MM.1S (cell line): ENCODE measurements around the gene CTU1.

Experiments
- DNase-seq: peaks from one replicate; pipeline ENCODE4 v3.0.0-alpha.2; 2015
- H2AFZ ChIP-seq: fragments of 300-600 bp; sonication (generic); 2 replicates; pipeline ENCODE4 v1.6.0; 2016; ENCODE audit warnings: antibody characterized with exemption, low read length
- H3F3A ChIP-seq: fragments of 300-600 bp; sonication (generic); 2 replicates; pipeline ENCODE4 v1.6.1; 2016; ENCODE audit warnings: mild to moderate bottlenecking, antibody characterized with exemption, low read length, moderate library complexity, mixed read lengths; ENCODE audit not compliant: insufficient read depth
- H3K27ac ChIP-seq: fragments of 300-600 bp; sonication (generic); 2 replicates; pipeline ENCODE4 v1.5.1; 2016; ENCODE audit warnings: mild to moderate bottlenecking, low read length
- H3K27me3 ChIP-seq: fragments of 300-600 bp; sonication (generic); replicated peaks from 2 replicates; pipeline ENCODE4 v1.6.0; 2016; ENCODE audit warnings: low read length; ENCODE audit not compliant: insufficient read depth
- H3K36me3 ChIP-seq: fragments of 300-600 bp; sonication (generic); replicated peaks from 2 replicates; pipeline ENCODE4 v1.6.1; 2016; ENCODE audit warnings: mild to moderate bottlenecking, low read length, mixed read lengths; ENCODE audit not compliant: insufficient read depth
- H3K4me1 ChIP-seq: fragments of 300-600 bp; sonication (generic); 2 replicates; pipeline ENCODE4 v1.6.1; 2016; ENCODE audit warnings: low read length, mixed read lengths
- H3K4me2 ChIP-seq: fragments of 300-600 bp; sonication (generic); 2 replicates; pipeline ENCODE4 v1.6.0; 2016; ENCODE audit warnings: low read depth, low read length
- H3K4me3 ChIP-seq: fragments of 300-600 bp; sonication (generic); 2 replicates; pipeline ENCODE4 v1.5.1; 2016; ENCODE audit warnings: low read length, mixed read lengths
- H3K79me2 ChIP-seq: fragments of 300-600 bp; sonication (generic); 2 replicates; pipeline ENCODE4 v1.6.1; 2016; ENCODE audit warnings: mixed run types, low read length, mixed read lengths
- H3K9ac ChIP-seq: fragments of 300-600 bp; sonication (generic); 2 replicates; pipeline ENCODE4 v1.6.1; 2016; ENCODE audit warnings: low read length, mixed read lengths
- H3K9me2 ChIP-seq: fragments of 300-600 bp; sonication (generic); replicated peaks from 2 replicates; pipeline ENCODE4 v1.6.1; 2016; ENCODE audit warnings: mild to moderate bottlenecking, low read length, mixed read lengths; ENCODE audit not compliant: insufficient read depth
- H3K9me3 ChIP-seq: fragments of 300-600 bp; sonication (generic); replicated peaks from 2 replicates; pipeline ENCODE4 v1.6.1; 2016; ENCODE audit warnings: mild to moderate bottlenecking, low read length, mixed read lengths; ENCODE audit not compliant: insufficient read depth
- H4K20me1 ChIP-seq: fragments of 300-600 bp; sonication (generic); 2 replicates; pipeline ENCODE4 v1.6.1; 2016; ENCODE audit warnings: mild to moderate bottlenecking, low read length, moderate library complexity, mixed read lengths; ENCODE audit not compliant: insufficient read depth
- CTCF ChIP-seq: fragments of 300-600 bp; sonication (generic); IDR thresholded peaks from 2 replicates; pipeline ENCODE4 v1.5.1; 2016; ENCODE audit warnings: antibody characterized with exemption, low read length, mixed read lengths
- EZH2 ChIP-seq: fragments of 300-600 bp; sonication (generic); optimal IDR thresholded peaks from 2 replicates; pipeline ENCODE3; 2017; ENCODE audit warnings: low read depth, mild to moderate bottlenecking, antibody characterized with exemption, low read length, mixed read lengths
- EZH2phosphoT487 ChIP-seq: fragments of 300-600 bp; sonication (generic); IDR thresholded peaks from 2 replicates; pipeline ENCODE4 v1.6.1; 2018; ENCODE audit warnings: antibody characterized with exemption, low read length

Gene CTU1

GRCh38 chr19:51079481-51080110 lies 28.6 kb downstream of the CTU1 start:
- H3K27me3 ChIP-seq = peaks cover 31% of the 10 kb centered on the region
- no peak for DNase-seq
- H3K27ac ChIP-seq = no peak overlapping the region
- H3F3A ChIP-seq = no peaks in the 10 kb centered on the region
- no peaks in the 10 kb centered on the region for H3K9me2 ChIP-seq
- no peak overlapping the region for H2AFZ ChIP-seq
- H3K79me2 ChIP-seq = no peaks in the 10 kb centered on the region
- TF ChIP-seq CTCF (no peak), EZH2phosphoT487 (no peak), EZH2 (no peak)
- H3K4me3 ChIP-seq = no peak overlapping the region
- no peak overlapping the region for H3K9ac ChIP-seq
- no peaks in the 10 kb centered on the region for H3K36me3 ChIP-seq
- no peaks in the 10 kb centered on the region for H4K20me1 ChIP-seq
- H3K4me2 ChIP-seq = no peak overlapping the region
- H3K4me1 ChIP-seq = no peaks in the 10 kb centered on the region
- H3K9me3 ChIP-seq = no peaks in the 10 kb centered on the region

GRCh38 chr19:51078731-51079130 lies 29.5 kb downstream of the CTU1 start:
- no peak for DNase-seq

GRCh38 chr19:51078104-51078503 lies 30.1 kb downstream of the CTU1 start:
- Histone ChIP-seq H3K79me2 (no peaks in the 10 kb centered on the region), H3K9me2 (no peaks in the 10 kb centered on the region), H3K36me3 (no peaks in the 10 kb centered on the region), H3F3A (no peaks in the 10 kb centered on the region), H3K9me3 (no peaks in the 10 kb centered on the region), H3K27me3 (peaks cover 33% of the 10 kb centered on the region), H4K20me1 (no peaks in the 10 kb centered on the region), H3K27ac (no peak overlapping the region), H2AFZ (no peak overlapping the region), H3K4me2 (no peak overlapping the region), H3K9ac (no peak overlapping the region), H3K4me3 (no peak overlapping the region), H3K4me1 (no peaks in the 10 kb centered on the region)
- no peak for DNase-seq
- no peak for TF ChIP-seq EZH2
- no peak for TF ChIP-seq CTCF
- no peak for TF ChIP-seq EZH2phosphoT487

More at GRCh38 chr19:51078731-51079130, 29.5 kb downstream of the CTU1 start:
- Histone ChIP-seq H3K9me2 (no peaks in the 10 kb centered on the region), H3K27me3 (peaks cover 33% of the 10 kb centered on the region), H3K79me2 (no peaks in the 10 kb centered on the region), H3K27ac (no peak overlapping the region), H3K9me3 (no peaks in the 10 kb centered on the region), H3K4me1 (no peaks in the 10 kb centered on the region), H3F3A (no peaks in the 10 kb centered on the region), H2AFZ (no peak overlapping the region), H3K9ac (no peak overlapping the region), H4K20me1 (no peaks in the 10 kb centered on the region), H3K4me3 (no peak overlapping the region), H3K4me2 (no peak overlapping the region), H3K36me3 (no peaks in the 10 kb centered on the region)
- TF ChIP-seq EZH2phosphoT487 (no peak), CTCF (no peak), EZH2 (no peak)
